ENCODE measurements around the gene PLAC1.

The PLAC1 gene

DNA sequence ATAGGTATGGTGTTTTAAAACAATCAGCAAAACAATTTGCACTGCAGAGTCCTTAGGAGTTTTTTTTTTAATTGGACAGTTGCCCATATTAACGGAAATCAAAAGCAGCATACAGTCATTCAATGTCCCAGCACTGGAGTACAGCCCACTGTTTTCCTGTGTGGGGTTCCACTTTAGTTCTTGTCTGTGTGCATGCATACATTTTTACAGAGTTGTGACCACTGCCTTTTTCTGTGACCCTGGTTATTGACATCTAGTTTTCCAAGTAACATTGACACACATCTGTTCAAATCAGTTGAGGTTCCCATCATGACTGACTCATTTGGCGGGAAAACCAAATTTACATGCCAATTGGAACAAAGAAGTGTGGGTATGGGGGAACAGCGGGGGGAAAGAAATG, 115.0 kb downstream of the PLAC1 start:
- no peak for DNase-seq (ENCODE audit: low read depth)

DNA sequence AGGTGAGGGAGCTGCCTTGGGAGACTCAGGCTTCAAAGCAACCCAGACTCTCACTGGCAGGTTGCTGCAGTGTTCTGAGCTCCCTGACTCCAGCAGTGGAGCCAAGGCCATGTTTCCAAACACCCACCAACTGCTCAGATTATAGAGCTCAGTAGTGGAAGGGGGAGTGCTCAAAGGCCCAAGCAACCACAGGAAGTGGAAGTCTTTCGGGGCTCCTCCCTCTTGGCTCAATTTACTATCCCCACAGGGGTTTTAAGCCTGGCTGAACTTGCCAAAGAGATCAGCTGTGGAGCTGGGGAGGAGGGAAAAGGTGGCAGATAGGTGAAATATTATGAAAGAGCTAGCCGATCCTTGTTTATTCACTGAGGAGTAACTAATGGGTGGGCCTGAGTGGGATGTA, 115.8 kb downstream of the PLAC1 start:
- DNase-seq (ENCODE audit: low read depth) = peak; percentile 79

DNA sequence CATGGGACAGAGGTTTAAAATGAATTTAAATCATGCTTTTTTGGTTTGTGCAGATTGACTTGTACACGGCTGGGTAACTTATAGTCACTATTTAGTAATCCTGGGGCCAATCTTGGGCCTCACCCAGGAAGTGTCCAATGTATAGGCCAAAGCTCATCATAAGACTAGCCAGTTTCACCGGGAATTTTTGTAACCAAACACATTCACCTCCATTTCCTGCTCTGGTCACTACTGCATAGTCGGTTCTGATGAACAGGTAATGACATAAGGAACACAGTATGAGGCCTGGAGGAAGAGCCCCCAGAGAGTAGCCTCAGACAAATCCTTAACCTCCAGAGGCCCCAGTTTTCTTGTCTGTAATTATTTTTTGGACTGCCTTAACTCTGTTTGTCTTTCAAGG, 116.4 kb downstream of the PLAC1 start:
- DNase-seq (ENCODE audit: low read depth) = no peak

DNA sequence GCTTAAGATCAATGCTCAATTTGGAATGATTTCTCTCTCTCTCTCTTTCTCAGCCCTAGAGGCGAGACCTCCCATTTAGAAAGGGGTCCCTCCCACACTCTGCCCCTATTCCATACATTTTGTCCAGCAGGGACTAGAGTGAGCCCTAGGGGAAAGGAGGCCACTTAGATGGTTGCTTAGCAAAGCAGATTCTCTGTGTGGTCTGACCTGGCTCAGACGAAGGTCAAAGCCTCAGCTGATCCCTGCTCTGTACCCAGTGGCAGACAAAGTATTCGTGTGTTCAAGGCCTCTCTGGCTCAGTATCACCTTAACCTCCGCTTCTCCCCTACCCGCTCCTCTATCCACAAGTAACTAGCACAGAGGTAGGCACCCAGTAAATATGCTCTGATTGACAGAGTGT, 120.0 kb downstream of the PLAC1 start:
- DNase-seq (ENCODE audit: low read depth) = no peak

DNA sequence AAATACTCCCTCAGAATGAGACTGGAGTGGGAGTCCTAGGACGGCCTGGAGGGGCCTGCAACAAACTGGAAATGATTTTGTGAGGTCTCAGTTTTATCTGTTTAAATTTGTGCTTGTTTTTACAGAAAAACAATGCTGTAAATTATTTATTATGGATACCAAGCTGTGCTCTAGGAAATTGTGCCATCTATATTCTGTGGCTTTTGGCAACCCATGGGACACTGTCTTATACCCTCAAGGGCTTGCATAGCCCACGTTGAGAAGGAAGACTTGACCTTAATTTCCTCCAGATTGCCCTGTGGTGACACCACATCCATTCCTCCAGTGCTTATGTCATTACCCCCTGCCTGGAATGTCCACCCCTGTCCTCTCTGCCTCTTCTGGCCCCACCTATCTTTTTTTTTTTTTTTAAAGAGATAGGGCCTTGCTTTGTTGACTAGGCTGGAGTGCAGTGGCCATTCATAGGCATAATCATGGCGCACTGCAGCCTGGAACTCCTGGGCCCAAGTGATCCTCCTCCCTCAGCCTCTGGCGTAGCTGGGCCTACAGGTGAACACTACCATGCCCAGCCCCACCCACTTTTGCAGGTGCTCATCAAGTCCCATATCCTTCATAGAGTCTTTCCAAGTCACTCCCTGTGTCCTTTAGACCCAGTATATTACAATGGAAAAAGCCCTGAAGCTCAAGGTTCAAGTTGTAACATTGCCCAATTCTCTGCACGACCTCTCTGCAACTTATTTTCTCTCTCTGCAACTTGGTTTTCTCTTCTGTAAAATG, 120.9 kb downstream of the PLAC1 start:
- peak; percentile 68 for DNase-seq (ENCODE audit: low read depth)

DNA sequence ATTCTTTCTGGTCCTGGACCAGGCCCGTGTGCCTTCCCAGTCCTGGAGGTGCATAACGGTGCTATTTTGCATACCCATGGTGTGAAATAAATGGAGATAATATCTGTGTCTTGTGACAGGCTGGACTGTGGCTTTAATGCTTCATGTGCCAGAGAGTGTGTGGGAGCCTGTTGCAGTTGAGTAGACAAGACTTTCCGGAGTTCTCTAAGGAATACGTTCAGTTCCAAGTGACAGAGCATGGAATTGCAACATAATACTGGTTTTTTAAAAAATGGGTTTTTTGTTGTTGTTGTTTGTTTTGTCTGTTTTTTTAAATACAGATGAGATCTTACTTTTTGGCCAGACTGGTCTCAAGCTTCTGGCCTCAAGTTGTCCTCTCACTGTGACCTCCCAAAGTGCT, 124.3 kb downstream of the PLAC1 start:
- DNase-seq (ENCODE audit: low read depth) = no peak

DNA sequence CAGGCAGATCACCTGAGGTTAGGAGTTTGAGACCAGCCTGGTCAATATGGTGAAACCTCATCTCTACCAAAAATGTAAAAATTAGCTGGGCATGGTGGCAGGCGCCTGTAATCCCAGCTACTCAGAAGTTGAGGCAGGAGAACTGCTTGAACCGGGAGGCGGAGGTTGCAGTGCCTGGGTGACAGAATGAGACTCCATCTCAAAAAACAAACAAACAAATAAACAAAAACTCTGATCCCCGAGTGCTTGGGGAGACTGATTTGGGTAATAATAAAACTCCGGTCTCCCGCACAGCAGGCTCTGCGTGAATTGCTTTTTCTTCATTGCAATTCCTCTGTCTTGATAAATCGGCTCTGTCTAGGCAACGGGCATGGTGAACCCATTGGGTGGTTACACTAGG, 124.9 kb downstream of the PLAC1 start:
- no peak for DNase-seq (ENCODE audit: low read depth)

DNA sequence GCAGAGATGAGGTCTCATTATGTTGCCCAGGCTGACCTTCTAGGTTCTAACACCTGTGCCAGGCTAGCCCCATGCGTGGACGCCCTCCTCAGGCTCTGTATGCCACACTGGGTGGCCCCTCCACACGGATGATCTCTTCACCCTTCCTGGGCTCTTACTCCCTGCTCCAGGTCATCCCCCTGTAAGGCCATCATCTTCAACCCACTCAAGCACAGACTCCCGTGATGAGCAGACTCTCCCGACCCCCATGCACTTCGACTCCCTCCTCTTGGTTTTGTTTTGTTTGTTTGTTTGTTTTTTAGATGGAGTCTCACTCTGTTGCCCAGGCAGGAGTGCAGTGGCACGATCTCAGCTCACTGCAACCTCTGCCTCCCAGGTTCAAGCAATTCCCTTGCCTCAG, 127.4 kb downstream of the PLAC1 start:
- no peak for DNase-seq (ENCODE audit: low read depth)

DNA sequence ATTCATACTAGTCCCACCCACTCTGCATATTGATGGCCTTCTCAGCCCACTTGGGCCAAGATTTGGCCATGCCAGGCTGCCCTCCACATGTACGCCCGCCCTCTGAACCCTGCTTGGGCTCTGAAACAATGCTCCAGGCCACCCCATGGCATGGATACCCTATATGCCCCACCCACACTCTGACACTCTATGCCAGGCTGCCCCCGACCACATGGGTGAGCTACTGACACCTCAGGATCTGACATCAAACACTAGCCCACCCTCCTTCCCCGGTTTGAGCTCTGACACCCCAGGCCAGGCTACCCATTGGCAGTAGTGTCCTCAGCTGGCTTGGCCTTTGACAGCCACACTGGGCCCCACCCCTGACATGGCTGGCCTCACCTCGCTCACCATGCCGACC, 128.8 kb downstream of the PLAC1 start:
- no peak for DNase-seq (ENCODE audit: low read depth)

DNA sequence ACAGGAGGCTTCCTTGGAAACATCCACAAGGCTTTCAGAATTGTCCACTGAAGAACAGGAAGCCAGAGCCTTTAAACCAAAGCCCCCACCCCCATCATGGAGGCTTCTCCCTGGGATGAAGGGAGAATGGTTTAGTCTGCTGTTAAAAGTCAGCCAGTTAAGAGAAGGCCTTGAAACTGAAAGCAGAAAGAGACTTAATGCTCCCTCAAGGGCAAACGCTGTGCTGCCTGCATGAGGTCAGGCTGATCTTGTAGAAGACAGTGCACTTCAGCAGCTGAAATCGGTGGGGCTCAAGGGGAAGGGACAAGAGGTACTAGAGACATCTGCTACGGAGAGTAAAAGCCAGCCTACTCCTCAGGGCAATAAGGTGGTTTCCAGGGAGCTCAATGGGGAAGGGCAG, 129.3 kb downstream of the PLAC1 start:
- no peak for DNase-seq (ENCODE audit: low read depth)

DNA sequence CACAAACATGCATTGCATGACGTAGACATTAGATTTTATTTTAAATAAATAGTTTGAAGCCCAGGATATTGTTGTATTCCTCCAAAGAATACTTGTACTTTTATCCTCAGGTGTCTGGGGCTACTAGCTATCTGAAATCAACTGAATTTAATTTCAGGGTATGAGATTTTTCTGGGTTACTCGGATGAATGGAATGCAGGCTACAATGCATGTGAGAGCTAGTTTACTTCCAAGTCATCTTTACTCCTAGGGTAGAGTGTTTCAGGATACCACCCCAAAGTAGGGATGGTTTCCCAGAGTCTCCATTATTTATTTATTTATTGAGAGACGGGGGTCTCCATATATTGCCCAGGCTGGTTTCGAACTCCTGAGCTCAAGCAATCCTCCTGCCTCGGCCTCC, 131.9 kb downstream of the PLAC1 start:
- DNase-seq (ENCODE audit: low read depth) = no peak

DNA sequence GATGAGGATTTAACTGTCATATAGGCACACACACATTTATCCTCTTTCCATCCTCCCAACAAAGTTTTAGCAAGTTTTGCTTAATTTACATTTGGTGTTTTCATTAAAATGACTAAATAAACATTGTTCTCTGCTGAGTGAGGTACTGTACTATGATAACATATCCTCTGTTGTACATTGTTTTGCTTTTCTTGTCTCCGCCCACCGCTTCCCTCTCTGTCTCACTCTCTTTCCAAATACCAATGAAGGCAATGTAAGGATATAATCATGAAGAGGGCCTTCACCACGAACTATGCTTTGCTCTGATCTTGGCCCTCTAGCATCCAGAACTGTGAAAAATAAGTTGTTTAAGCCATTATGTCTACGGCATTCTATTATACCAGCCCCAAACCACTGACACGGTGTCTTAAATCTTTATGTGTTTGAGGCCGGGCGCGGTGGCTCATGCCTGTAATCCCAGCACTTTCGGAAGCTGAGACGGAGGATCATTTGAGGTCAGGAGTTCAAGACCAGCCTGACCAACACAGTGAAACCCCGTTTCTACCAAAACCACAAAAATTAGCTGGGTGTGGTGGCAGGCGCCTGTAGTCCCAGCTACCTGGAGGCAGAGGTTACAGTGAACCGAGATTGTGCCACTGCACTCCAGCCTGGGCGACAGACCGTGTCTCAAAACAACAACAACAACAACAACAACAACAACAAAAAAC, 133.0 kb downstream of the PLAC1 start:
- DNase-seq (ENCODE audit: low read depth) = peak; percentile 67

DNA sequence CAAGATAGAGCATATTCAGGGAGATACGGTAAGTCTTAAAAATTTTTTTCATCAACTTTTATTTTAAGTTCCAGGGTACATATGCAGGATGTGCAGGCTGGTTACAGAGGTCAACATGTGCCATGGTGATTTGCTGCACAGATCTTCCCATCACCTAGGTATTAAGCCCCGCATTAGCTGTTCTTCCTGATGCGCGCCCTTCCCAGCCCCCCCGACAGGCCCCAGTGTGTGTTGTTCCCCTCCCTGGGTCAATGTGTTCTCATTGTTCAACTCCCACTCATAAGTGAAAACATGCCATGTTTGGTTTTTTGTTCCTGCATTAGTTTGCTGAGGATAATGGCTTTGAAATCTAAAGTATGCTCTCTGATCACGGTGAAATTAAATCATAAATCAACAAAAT, 134.1 kb downstream of the PLAC1 start:
- no peak for DNase-seq (ENCODE audit: low read depth)

DNA sequence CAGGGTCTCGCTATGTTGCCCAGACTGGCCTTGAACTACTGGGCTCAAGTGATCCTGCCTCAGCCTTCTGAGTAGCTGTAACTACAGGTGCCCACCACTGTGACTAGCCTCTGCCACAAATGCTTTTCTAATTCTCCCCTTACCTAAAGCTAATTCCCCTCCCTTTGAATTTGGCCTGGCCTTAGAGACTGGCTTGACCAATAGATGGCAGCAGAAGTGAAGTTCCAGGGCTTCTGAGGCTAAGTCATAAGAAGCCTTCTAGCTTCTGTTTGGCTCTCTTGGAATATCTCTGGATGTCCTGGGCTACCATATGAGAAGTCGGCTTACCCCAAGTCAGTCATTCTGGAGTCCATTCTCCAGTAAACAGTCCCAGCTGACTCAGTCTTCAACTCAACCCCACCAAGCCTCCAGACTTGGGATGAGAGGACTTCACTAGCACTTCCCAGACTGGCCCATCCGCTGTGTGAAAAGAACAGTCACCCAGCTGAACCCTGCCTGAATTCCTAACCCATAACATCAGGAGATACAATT, 137.3 kb downstream of the PLAC1 start:
- DNase-seq (ENCODE audit: low read depth) = peak; percentile 69

Data from iris pigment epithelial cell (primary cell).